Endothelial cell of umbilical vein (primary cell): ENCODE results near the gene FGF23. TPM values are rescaled to one million over a fixed set of nuclear protein-coding genes. Genes with fewer than 3 reads are reported as not detected.

Experiments
- Bru-seq: library from RNA; stranded (reverse); fragments of 400-500 nt; gene quantifications from one replicate; lab custom pipeline; 2021; lab: Mats Ljungman, UMichigan
- BruChase-seq, 2 experiments: library from RNA; stranded (reverse); fragments of 400-500 nt; gene quantifications; one replicate each; lab custom pipeline; 2021; lab: Mats Ljungman, UMichigan
- BruUV-seq: library from RNA; stranded (reverse); fragments of 400-500 nt; replicated peaks from 2 replicates; lab custom pipeline; 2021; lab: Mats Ljungman, UMichigan
- CTCF ChIA-PET: fragments of 300-600, 350-600 bp; sonication (Branson Sonifier 250); formaldehyde crosslinking; loops from one replicate; lab custom pipeline; 2021; ENCODE audit warnings: antibody characterized with exemption, inconsistent platforms; lab: Charles Lee
- POLR2A ChIA-PET: fragments of 300-600, 350-600 bp; sonication (Branson Sonifier 250); formaldehyde crosslinking; loops from one replicate; lab custom pipeline; 2021; ENCODE audit warnings: antibody characterized with exemption, inconsistent platforms; lab: Charles Lee
- DNase-seq: peaks from one replicate; pipeline ENCODE4 v3.0.0-alpha.2; 2011; ENCODE audit warnings: low read depth, low spot score
- FAIRE-seq: peaks from 2 replicates; lab custom pipeline; 2011; peaks lifted over from hg19 to GRCh38; lab: Jason Lieb, UNC
- H2AFZ ChIP-seq: 2 replicates; pipeline ENCODE4 v1.6.0; 2012; ENCODE audit warnings: low read depth, low read length, control low read depth, inconsistent platforms
- H3K27ac ChIP-seq: 2 replicates; pipeline ENCODE4 v1.5.1; 2011; ENCODE audit warnings: low read depth, mild to moderate bottlenecking, control low read depth, low read length, moderate library complexity; ENCODE audit not compliant: insufficient read depth
- H3K27me3 ChIP-seq, 2 experiments: 2 replicates each; pipeline versions ENCODE4 v1.6.0 to v1.6.1; 2011; ENCODE audit warnings: low read length in 2 of 2, mixed read lengths in 1 of 2; ENCODE audit not compliant: control insufficient read depth in 2 of 2, insufficient read depth in 2 of 2
- H3K36me3 ChIP-seq, 2 experiments: 2 replicates in 1 of 2; 3 replicates in 1 of 2; pipeline ENCODE4 v1.5.1; 2011; ENCODE audit warnings: low read length in 2 of 2, mild to moderate bottlenecking in 1 of 2, moderate library complexity in 1 of 2; ENCODE audit not compliant: control insufficient read depth in 2 of 2, insufficient read depth in 2 of 2; ENCODE audit errors: extremely low read depth in 1 of 2
- H3K4me1 ChIP-seq: 3 replicates; pipeline ENCODE4 v1.5.1; 2011; ENCODE audit warnings: mild to moderate bottlenecking, low read length; ENCODE audit not compliant: control insufficient read depth, insufficient read depth; ENCODE audit errors: extremely low read depth
- H3K4me2 ChIP-seq: 2 replicates; pipeline ENCODE4 v1.6.1; 2011; ENCODE audit warnings: low read length, control low read depth, mixed read lengths; ENCODE audit not compliant: insufficient read depth
- H3K4me3 ChIP-seq, 3 experiments: fragments of 200-600 bp in 1 of 3; sonication (generic), shearing (Covaris generic) in 1 of 3; replicated peaks in 1 of 3; 2 replicates each; pipeline ENCODE4 v1.5.1; 2011 to 2016; ENCODE audit warnings: control low read depth in 3 of 3, low read length in 3 of 3, mild to moderate bottlenecking in 2 of 3, inconsistent platforms in 1 of 3, low read depth in 1 of 3, moderate library complexity in 1 of 3; ENCODE audit not compliant: insufficient read depth in 1 of 3
- H3K79me2 ChIP-seq: 2 replicates; pipeline ENCODE4 v1.6.0; 2012; ENCODE audit warnings: low read length, inconsistent platforms; ENCODE audit not compliant: control insufficient read depth, insufficient read depth
- H3K9ac ChIP-seq: replicated peaks from 2 replicates; pipeline ENCODE3; 2011; ENCODE audit warnings: low read length, control low read depth; ENCODE audit not compliant: insufficient read depth; ENCODE audit errors: extremely low read depth
- H3K9me1 ChIP-seq: replicated peaks from 3 replicates; pipeline ENCODE4 v1.6.0; 2011; ENCODE audit warnings: mild to moderate bottlenecking, low read length; ENCODE audit not compliant: control insufficient read depth, insufficient read depth; ENCODE audit errors: extremely low read depth
- H3K9me3 ChIP-seq: replicated peaks from 2 replicates; pipeline ENCODE4 v1.5.1; 2012; ENCODE audit warnings: low read length, inconsistent platforms; ENCODE audit not compliant: control insufficient read depth, insufficient read depth
- H4K20me1 ChIP-seq: replicated peaks from 2 replicates; pipeline ENCODE3; 2011; ENCODE audit warnings: mild to moderate bottlenecking, low read length; ENCODE audit not compliant: control insufficient read depth, insufficient read depth; ENCODE audit errors: extremely low read depth
- EZH2 ChIP-seq: IDR thresholded peaks from 2 replicates; pipeline ENCODE4 v1.6.1; 2012; ENCODE audit warnings: borderline replicate concordance, low read depth, mild to moderate bottlenecking, moderate library complexity, low read length, inconsistent platforms; ENCODE audit not compliant: severe bottlenecking
- FOS ChIP-seq: IDR thresholded peaks from 2 replicates; pipeline ENCODE4 v1.6.1; 2011; ENCODE audit warnings: mild to moderate bottlenecking, low read length, moderate library complexity, borderline replicate concordance; ENCODE audit not compliant: insufficient read depth
- GATA2 ChIP-seq: IDR thresholded peaks from 2 replicates; pipeline ENCODE4 v1.7.0; 2011; ENCODE audit warnings: low read depth, mild to moderate bottlenecking, moderate library complexity, mixed read lengths, low read length; ENCODE audit not compliant: insufficient read length, insufficient read depth
- JUN ChIP-seq: IDR thresholded peaks from 2 replicates; pipeline ENCODE4 v1.6.1; 2011; ENCODE audit warnings: borderline replicate concordance, low read depth; ENCODE audit not compliant: insufficient read length, insufficient read depth
- MYC ChIP-seq: IDR thresholded peaks from one replicate; pipeline ENCODE4 v1.6.1; 2011; ENCODE audit warnings: mild to moderate bottlenecking, low read depth, low read length
- POLR2A ChIP-seq: IDR thresholded peaks from 2 replicates; pipeline ENCODE4 v1.6.1; 2012; ENCODE audit warnings: low read depth, mild to moderate bottlenecking, control low read depth, low read length
- POLR2AphosphoS5 ChIP-seq: IDR thresholded peaks from 2 replicates; pipeline ENCODE4 v1.6.1; 2012; ENCODE audit warnings: low read depth, mild to moderate bottlenecking, control low read depth, low read length, moderate library complexity; ENCODE audit not compliant: insufficient read depth
- dilution Hi-C: fragments of 300-500 bp; cut with MboI; formaldehyde crosslinking; loops from one replicate; pipeline ENCODE4 v1.15.0; 2019; ENCODE audit warnings: low sequenced_read_pairs; ENCODE audit not compliant: extremely low pct_ligation_motif_present
- intact Hi-C: fragments of 100-400 bp; cut with micrococcal nuclease; formaldehyde crosslinking; loops from one replicate; pipeline ENCODE4 v1.10.0; 2022
- long read RNA-seq: library from polyadenylated mRNA; stranded (forward); transcript quantifications from one replicate; pipeline ENCODE4 v2.0.0, GENCODE V29; 2021
- polyA minus RNA-seq, 3 experiments: library from RNA; depleted of rRNA, polyadenylated mRNA; stranded (reverse); fragments of >200 nt; gene quantifications; 1 replicate in 1 of 3; 2 replicates in 2 of 3; pipeline ENCODE4 v1.2.3, GENCODE V29; 2011
- polyA plus RNA-seq, 4 experiments: library from polyadenylated mRNA; depleted of rRNA in 3 of 4; stranded (reverse) in 3 of 4; unstranded in 1 of 4; fragments of >200 nt; gene quantifications; 2 replicates each; pipeline versions ENCODE4 v1.2.1 to v1.2.3, GENCODE V29; 2011 to 2012; ENCODE audit warnings: missing spikeins in 1 of 4
- total RNA-seq: library from RNA; stranded (reverse); gene quantifications from 2 replicates; pipeline ENCODE4 v1.2.3, GENCODE V29; 2021
- TF ChIP-seq, protein P1 (sequence below), 2 donors: IDR thresholded peaks; 1 replicate in 1 of 2; 2 replicates in 1 of 2; pipeline ENCODE4 v1.5.1; 2011; ENCODE audit warnings: low read length in 2 of 2, mild to moderate bottlenecking in 2 of 2, moderate library complexity in 2 of 2, control low read depth in 1 of 2, inconsistent platforms in 1 of 2, low read depth in 1 of 2; ENCODE audit not compliant: insufficient read depth in 1 of 2; ENCODE audit errors: extremely low read depth in 1 of 2
- TF ChIP-seq, protein P2 (sequence below): IDR thresholded peaks from 2 replicates; pipeline ENCODE4 v1.6.1; 2011; ENCODE audit not compliant: insufficient read depth, insufficient read length

Gene FGF23
- total RNA-seq = not detected in 2 replicates
- not detected in 2 replicates for polyA plus RNA-seq
- polyA plus RNA-seq (2011; cell fraction: cytosol; rRNA removed) = not detected in 2 replicates
- polyA plus RNA-seq (2011; cell fraction: nucleus; rRNA removed) = not detected in 2 replicates
- not detected in 2 replicates for polyA plus RNA-seq (2012)
- polyA minus RNA-seq = not detected in 2 replicates
- polyA minus RNA-seq (2011; cell fraction: cytosol; rRNA and poly(A)+ RNA removed) = not detected
- not detected in 2 replicates for polyA minus RNA-seq (2011; cell fraction: nucleus; rRNA and poly(A)+ RNA removed)
- Bru-seq, nascent RNA = not detected
- not detected for BruChase-seq, experiment 1, labeled RNA remaining after a 6-hour chase
- BruChase-seq, experiment 2, labeled RNA remaining after a 2-hour chase = not detected
- long read RNA-seq = 0 reads

DNA sequence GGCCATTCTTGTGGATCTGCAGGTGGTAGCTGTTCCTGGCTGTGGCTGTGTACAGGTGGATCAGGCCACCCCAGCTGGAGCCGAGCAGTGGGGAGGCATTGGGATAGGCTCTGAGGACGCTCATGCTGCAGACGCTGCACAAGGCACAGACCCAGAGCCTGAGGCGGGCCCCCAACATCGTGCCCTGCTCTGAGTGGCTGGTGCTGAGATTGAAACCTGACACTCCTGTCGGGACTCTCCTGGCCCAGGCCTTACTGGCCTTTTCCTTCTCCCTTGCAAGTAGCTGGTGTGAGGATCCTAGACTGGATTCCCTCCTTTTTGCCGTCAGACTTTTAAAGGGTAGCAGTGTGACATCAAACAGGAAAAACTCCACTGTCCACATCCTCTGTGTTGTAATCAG is at the start of gene FGF23:
Gene FGF23, minus strand, starts transcription at position 308 of the 400 bp plus-strand sequence. Its CDS starts 130 bp downstream, at position 178.
- Histone ChIP-seq H3K79me2 (no peaks in the 10 kb centered on the region), H3K4me1 (no peaks in the 10 kb centered on the region), H3K27me3 (peaks cover 1 to 5% of the 10 kb centered on the region in 2 experiments), H3K9me1 (no peaks in the 10 kb centered on the region), H3K4me2 (no peak within 1 kb of the TSS), H4K20me1 (no peaks in the 10 kb centered on the region), H2AFZ (no peak within 1 kb of the TSS), H3K4me3 (no peak within 1 kb of the TSS), H3K27ac (no peak within 1 kb of the TSS), H3K36me3 (no peaks in the 10 kb centered on the region), H3K9ac (no peak within 1 kb of the TSS), H3K9me3 (no peaks in the 10 kb centered on the region)
- POLR2A ChIA-PET = interaction anchor here (0.6 kb wide), 1 partner anchor 20 kb away, joined by 3 read pairs; no protein-coding TSS in a partner anchor
- CTCF ChIA-PET = interaction anchor here (1.2 to 2.2 kb wide), 2 partner anchors 11 to 102 kb away, joined by 4 to 5 read pairs; no protein-coding TSS in a partner anchor
- dilution Hi-C loops = no loop called here
- DNase-seq (peak; percentile 30), FAIRE-seq (no peak)
- intact Hi-C loops = no loop called here
- TF ChIP-seq POLR2A = no peak
- TF ChIP-seq MYC = no peak
- no peak for TF ChIP-seq POLR2AphosphoS5
- TF ChIP-seq, protein P1, sequence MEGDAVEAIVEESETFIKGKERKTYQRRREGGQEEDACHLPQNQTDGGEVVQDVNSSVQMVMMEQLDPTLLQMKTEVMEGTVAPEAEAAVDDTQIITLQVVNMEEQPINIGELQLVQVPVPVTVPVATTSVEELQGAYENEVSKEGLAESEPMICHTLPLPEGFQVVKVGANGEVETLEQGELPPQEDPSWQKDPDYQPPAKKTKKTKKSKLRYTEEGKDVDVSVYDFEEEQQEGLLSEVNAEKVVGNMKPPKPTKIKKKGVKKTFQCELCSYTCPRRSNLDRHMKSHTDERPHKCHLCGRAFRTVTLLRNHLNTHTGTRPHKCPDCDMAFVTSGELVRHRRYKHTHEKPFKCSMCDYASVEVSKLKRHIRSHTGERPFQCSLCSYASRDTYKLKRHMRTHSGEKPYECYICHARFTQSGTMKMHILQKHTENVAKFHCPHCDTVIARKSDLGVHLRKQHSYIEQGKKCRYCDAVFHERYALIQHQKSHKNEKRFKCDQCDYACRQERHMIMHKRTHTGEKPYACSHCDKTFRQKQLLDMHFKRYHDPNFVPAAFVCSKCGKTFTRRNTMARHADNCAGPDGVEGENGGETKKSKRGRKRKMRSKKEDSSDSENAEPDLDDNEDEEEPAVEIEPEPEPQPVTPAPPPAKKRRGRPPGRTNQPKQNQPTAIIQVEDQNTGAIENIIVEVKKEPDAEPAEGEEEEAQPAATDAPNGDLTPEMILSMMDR (IDR thresholded peaks at IDR 0.05; ENCODE audit: extremely low read depth in 1 of 2, insufficient read depth in 1 of 2, low read depth in 1 of 2, low read length in 2 of 2) = no peak
- TF ChIP-seq FOS = no peak
- TF ChIP-seq, protein P2, sequence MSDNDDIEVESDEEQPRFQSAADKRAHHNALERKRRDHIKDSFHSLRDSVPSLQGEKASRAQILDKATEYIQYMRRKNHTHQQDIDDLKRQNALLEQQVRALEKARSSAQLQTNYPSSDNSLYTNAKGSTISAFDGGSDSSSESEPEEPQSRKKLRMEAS = no peak
- TF ChIP-seq JUN = no peak
- TF ChIP-seq EZH2 = no peak
- TF ChIP-seq GATA2 = no peak
- no TSS peak for BruUV-seq
